ENCODE data around the gene DCDC1.

DNA sequence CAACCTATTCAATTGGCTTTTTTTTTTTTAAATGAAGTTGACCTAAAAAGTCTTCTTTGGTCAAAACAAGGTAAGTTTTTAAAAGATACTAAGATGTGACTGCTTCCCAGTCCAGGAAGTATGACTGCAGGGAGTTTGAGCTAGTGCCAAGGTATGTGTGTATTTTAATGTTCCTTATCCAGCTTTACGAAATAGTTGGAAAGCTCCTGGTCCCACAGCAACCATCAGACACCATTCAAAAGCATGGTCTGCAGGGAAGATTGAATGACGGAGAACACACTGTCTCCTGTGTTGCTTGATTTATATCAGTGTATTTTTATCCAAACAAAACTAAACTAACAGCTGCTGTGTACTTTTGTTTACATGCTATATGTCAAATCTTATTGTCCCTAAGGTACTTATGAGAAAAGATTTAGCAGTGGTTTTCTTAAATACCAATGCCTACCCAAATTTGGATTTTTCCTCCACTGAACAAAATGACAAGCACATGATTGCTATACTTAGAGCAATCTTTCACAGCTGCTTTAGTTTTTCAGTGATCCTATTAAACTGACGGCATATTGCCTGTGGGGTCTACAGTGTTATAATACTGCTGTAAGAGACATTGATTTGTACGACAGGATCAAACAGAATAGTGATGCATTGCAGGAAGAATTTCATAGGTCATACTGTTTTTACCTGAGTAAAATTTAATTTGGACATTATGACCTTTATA is 122.9 kb downstream of the DCDC1 start:
- TF ChIP-seq, protein P1, sequence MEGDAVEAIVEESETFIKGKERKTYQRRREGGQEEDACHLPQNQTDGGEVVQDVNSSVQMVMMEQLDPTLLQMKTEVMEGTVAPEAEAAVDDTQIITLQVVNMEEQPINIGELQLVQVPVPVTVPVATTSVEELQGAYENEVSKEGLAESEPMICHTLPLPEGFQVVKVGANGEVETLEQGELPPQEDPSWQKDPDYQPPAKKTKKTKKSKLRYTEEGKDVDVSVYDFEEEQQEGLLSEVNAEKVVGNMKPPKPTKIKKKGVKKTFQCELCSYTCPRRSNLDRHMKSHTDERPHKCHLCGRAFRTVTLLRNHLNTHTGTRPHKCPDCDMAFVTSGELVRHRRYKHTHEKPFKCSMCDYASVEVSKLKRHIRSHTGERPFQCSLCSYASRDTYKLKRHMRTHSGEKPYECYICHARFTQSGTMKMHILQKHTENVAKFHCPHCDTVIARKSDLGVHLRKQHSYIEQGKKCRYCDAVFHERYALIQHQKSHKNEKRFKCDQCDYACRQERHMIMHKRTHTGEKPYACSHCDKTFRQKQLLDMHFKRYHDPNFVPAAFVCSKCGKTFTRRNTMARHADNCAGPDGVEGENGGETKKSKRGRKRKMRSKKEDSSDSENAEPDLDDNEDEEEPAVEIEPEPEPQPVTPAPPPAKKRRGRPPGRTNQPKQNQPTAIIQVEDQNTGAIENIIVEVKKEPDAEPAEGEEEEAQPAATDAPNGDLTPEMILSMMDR (IDR thresholded peaks at IDR 0.05), result no peak
- no peak for TF ChIP-seq POLR2AphosphoS5 (IDR thresholded peaks at IDR 0.05; ENCODE audit: low read depth, low read length)

Data from Panc1 (cell line).